Pancreas (tissue), 10 donors: ENCODE data around the gene RTL1. TPM values are rescaled to one million over a fixed set of nuclear protein-coding genes. Genes with fewer than 3 reads are reported as not detected.

Experiments used
- ATAC-seq, 4 donors: fragments of 200-7000 bp; cut with Tn5 transposase; one replicate each; pipeline versions ENCODE4 v1.8.0 to v1.9.1; 2020; ENCODE audit warnings: mild to moderate bottlenecking in 4 of 4, moderate library complexity in 4 of 4
- DNase-seq, 6 donors: peaks; one replicate each; pipeline ENCODE4 v3.0.0-alpha.2; 2020
- FAIRE-seq: peaks from 2 replicates; lab custom pipeline; 2012; peaks lifted over from hg19 to GRCh38; lab: Jason Lieb, UNC
- H3K27ac ChIP-seq, 4 donors: fragments of 200-600 bp; sonication (generic); 1 replicate in 3 of 4; 2 replicates in 1 of 4; pipeline versions ENCODE4 v1.5.0 to v1.8.0; 2020
- H3K27me3 ChIP-seq, 4 donors: fragments of 200-600 bp; one replicate each; pipeline ENCODE4 v1.8.0; 2021
- H3K36me3 ChIP-seq, 3 donors: fragments of 200-600 bp; sonication (generic) in 1 of 3; one replicate each; pipeline versions ENCODE4 v1.5.0 to v1.8.0; 2020 to 2021
- H3K4me1 ChIP-seq, 3 donors: fragments of 200-600 bp; one replicate each; pipeline ENCODE4 v1.8.0; 2021
- H3K4me3 ChIP-seq, 4 donors: fragments of 200-600 bp; sonication (generic) in 2 of 4; one replicate each; pipeline versions ENCODE4 v1.5.0 to v1.8.0; 2020 to 2021
- H3K9me3 ChIP-seq, 4 donors: fragments of 200-600 bp; one replicate each; pipeline ENCODE4 v1.8.0; 2021
- CTCF ChIP-seq, 4 donors: fragments of 200-600 bp; sonication (generic) in 3 of 4; IDR thresholded peaks; one replicate each; pipeline versions ENCODE4 v1.5.0 to v1.8.0; 2021; ENCODE audit warnings: antibody characterized with exemption in 4 of 4
- WGBS, 2 donors: extraction: QIAGEN DNeasy Blood & Tissue Kit; methylation state at CpG; one replicate each; pipeline ENCODE4 v1.1.7; 2013; 5-methylcytosine and 5-hydroxymethylcytosine counted together
- intact Hi-C, 3 donors: fragments of 100-400 bp; cut with DNase I; formaldehyde crosslinking; loops; one replicate each; pipeline versions ENCODE4 v1.11.1 to v1.14.2; 2022
- polyA plus RNA-seq, 2 donors: library from polyadenylated mRNA; stranded (reverse); fragments of 200-250 nt; gene quantifications; one replicate each; pipeline ENCODE4 v1.2.3, GENCODE V29; 2013
- total RNA-seq, 6 donors: library from RNA; stranded (reverse); fragmentation: NEBNext Ultra II Directional in 4 of 6; extraction: Animal tissue kit (Norgen Biotek cat#: 25700) in 4 of 6; gene quantifications; one replicate each; pipeline versions ENCODE4 v1.2.1 to v1.2.4, GENCODE V29; 2021 to 2023
- donor health status: healthy with polysubstance abuse.
- donor health status: DM: no; HTN: no; CAD: no; lungs with moderate emphysema.
- donor health status: DM: no; HTN: no; CAD: no.
- donor health status: control.
- donor health status: control.
- donor health status: Bipolar disorder and iron deficiency.
- donor health status: DM: yes; HTN: yes; CAD: no.
- donor health status: DM: no; HTN: no; CAD: no.
- donor health status: DM: no; HTN: no; CAD: no.
- donor health status: DM: yes; HTN: yes; CAD: no.

RTL1 gene
- total and polyA plus RNA-seq, 8 donors: 0.02 to 0.80 (median 0.03) TPM; not detected in 3

GRCh38 chr14:100872259-100873095 lies 31.0 kb downstream of the RTL1 start:
- no peaks in the 10 kb centered on the region for H3K36me3 ChIP-seq
- H3K4me3 ChIP-seq: no peak overlapping the region
- intact Hi-C loops: no loop called here
- H3K4me1 ChIP-seq: no peaks in the 10 kb centered on the region
- ATAC-seq: peak in 3 of 4 donors; percentile 6 to 20 (median 9)
- H3K27ac ChIP-seq: no peak overlapping the region
- no peaks in the 10 kb centered on the region for H3K27me3 ChIP-seq
- no peaks in the 10 kb centered on the region for H3K9me3 ChIP-seq
- FAIRE-seq: no peak
- DNase-seq: peak in 2 of 6 donors; percentile 20 to 41
- no peak for TF ChIP-seq CTCF (IDR thresholded peaks at IDR 0.05)
- WGBS, 2 donors: 58 to 66% methylated on average over 15 of the region's 15 CpGs

GRCh38 chr14:100871234-100872186 lies 32.0 kb downstream of the RTL1 start:
- intact Hi-C loops: no loop called here
- no peak for FAIRE-seq

GRCh38 chr14:100868621-100869370 lies 34.7 kb downstream of the RTL1 start:
- ATAC-seq: no peak
- no peak overlapping the region for H3K4me3 ChIP-seq
- no peaks in the 10 kb centered on the region for H3K36me3 ChIP-seq
- no peaks in the 10 kb centered on the region for H3K4me1 ChIP-seq
- DNase-seq: peak in 2 of 6 donors; percentile 24 to 39
- WGBS, 2 donors: 68 to 83% methylated on average over 21 to 22 of the region's 24 CpGs
- no peak for FAIRE-seq
- intact Hi-C loops: no loop called here
- H3K27me3 ChIP-seq: no peaks in the 10 kb centered on the region
- no peak for TF ChIP-seq CTCF (IDR thresholded peaks at IDR 0.05)
- no peaks in the 10 kb centered on the region for H3K9me3 ChIP-seq
- H3K27ac ChIP-seq: no peak overlapping the region

More at GRCh38 chr14:100871234-100872186, 32.0 kb downstream of the RTL1 start:
- Histone ChIP-seq H3K4me3 (no peak overlapping the region), H3K36me3 (no peaks in the 10 kb centered on the region), H3K4me1 (no peaks in the 10 kb centered on the region), H3K9me3 (no peaks in the 10 kb centered on the region), H3K27ac (no peak overlapping the region), H3K27me3 (no peaks in the 10 kb centered on the region)
- WGBS, 2 donors: 63 to 72% methylated on average over 16 of the region's 16 CpGs
- DNase-seq (peak in 1 of 6 donors; percentile 12), ATAC-seq (no peak)
- TF ChIP-seq CTCF (IDR thresholded peaks at IDR 0.05): no peak

GRCh38 chr14:100867631-100868315 lies 35.7 kb downstream of the RTL1 start:
- no peak for TF ChIP-seq CTCF (IDR thresholded peaks at IDR 0.05)
- Histone ChIP-seq H3K4me1 (no peaks in the 10 kb centered on the region), H3K9me3 (no peaks in the 10 kb centered on the region), H3K27ac (no peak overlapping the region), H3K27me3 (no peaks in the 10 kb centered on the region), H3K36me3 (no peaks in the 10 kb centered on the region), H3K4me3 (no peak overlapping the region)
- WGBS, 2 donors: 70 to 79% methylated on average over 12 to 13 of the region's 13 CpGs
- FAIRE-seq (no peak), DNase-seq (peak in 2 of 6 donors; percentile 29 to 50), ATAC-seq (no peak)
- intact Hi-C loops: no loop called here
